Measurements from ENCODE around the gene SEC22B. TPM values are rescaled to one million over a fixed set of nuclear protein-coding genes. Genes with fewer than 3 reads are reported as not detected.

SEC22B gene
- total RNA-seq, 2 donors from 2014 or later: 23.6 to 31.3 TPM

Small RNAs within 50 kb of the gene (small RNA-seq; reads per million reads assigned to genes)
- gene RNU6-465P: 0 reads per million in 2 donors

Other genes starting within 250 kb of the SEC22B start
- 100 to 1,000 TPM in 1 of 2 donors, 10 to 100 TPM in 1; 77.7 to 231 TPM for gene NOTCH2, start 106.9 kb downstream of the SEC22B start, total RNA-seq
- 10 to 100 TPM in 1 of 2 donors, 1 to 10 TPM in 1; 8.2 to 16.2 TPM for gene NBPF8, start 238.5 kb upstream of the SEC22B start, total RNA-seq